NCI-H510A (cell line): Measurements from ENCODE around the gene DISP2.

Experiments
- DNase-seq: peaks from one replicate; lab custom pipeline; 2025; lab: John Stamatoyannopoulos, UW

Gene DISP2

DNA sequence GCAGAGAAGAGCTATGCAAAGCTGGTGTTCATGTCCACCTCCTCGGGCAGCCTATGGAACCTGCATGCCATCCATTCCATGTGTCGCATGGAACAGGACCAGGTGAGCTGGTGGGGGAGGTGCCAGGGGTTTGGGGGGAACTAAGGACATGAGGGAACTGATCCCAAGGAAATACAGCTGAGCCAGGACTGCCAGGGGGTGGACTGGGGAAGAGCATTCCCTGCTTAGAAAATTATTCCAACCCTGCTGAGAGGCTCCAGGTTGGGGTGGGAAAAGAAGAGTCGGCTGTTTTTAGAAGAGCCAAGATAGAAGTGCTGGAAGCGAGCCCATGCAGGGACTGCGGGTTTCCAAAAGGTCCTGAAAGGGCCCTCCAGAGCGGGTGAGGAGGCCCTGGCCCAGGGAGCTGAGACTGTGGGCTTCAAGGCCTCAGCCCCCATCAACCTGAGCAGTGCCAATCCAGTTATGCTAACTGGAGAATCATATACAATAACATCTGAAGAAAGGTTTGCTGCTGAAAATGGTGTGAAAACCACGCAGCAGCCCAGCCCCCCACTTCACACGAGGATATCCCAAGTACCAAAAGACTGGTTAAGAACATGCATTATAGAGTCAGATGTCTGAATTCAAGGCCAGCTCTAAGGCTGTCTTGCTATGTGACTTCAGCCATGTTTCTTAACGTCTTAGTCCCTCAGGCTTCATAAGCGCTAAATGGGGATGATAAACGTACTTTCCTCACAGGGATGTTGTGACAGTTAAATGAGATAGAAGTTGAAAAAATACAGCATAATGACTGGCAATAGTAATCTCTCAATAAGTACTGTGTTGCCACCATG lies 7.8 kb downstream of the DISP2 start:
- DNase-seq = no peak

DNA sequence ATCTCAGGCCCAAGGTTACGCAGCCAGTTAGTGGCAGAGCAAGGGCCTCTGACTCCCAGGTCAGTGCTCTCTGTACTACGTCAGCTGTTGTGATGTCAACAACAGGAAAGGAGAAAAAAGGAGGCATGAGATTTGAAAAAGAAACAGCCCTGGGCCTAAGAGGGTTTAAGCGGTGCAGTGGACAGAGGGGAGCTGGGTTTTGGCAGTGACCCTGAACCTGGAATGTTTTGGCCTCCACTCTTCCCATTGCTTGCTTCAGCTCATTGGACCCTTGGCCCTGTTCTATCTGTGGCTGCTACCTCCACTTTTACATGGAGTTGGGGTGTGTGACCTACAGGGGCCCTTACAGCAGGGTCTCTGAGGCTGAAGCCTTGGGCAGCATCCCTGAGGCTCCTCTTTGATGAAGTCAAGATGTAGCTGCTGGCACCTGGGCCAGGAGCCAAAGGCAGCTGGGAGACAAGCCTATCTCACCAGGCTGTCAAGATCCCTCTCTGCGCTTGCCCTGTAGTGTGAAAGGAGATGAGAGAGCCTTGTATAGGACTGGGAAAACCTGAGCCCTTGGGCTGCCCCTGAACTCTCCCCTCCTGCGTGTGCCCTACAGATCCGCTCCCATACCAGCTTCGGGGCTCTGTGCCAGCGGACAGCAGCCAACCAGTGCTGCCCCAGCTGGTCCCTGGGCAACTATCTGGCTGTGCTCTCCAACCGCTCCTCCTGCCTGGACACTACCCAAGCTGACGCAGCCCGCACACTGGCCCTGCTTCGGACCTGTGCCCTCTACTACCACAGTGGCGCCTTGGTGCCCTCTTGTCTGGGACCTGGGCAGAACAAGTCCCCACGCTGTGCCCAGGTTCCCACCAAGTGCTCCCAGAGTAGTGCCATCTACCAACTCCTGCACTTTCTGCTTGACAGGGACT lies 8.7 kb downstream of the DISP2 start:
- DNase-seq = no peak

DNA sequence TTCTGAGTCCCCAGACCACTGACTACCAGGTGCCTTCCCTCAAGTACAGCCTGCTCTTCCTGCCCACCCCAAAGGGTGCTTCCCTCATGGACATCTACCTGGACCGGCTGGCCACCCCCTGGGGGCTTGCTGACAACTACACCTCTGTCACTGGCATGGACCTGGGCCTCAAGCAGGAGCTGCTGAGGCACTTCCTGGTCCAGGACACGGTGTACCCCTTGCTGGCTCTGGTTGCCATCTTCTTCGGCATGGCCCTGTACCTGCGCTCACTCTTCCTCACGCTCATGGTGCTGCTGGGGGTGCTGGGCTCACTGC lies 9.3 kb downstream of the DISP2 start:
- DNase-seq = no peak

DNA sequence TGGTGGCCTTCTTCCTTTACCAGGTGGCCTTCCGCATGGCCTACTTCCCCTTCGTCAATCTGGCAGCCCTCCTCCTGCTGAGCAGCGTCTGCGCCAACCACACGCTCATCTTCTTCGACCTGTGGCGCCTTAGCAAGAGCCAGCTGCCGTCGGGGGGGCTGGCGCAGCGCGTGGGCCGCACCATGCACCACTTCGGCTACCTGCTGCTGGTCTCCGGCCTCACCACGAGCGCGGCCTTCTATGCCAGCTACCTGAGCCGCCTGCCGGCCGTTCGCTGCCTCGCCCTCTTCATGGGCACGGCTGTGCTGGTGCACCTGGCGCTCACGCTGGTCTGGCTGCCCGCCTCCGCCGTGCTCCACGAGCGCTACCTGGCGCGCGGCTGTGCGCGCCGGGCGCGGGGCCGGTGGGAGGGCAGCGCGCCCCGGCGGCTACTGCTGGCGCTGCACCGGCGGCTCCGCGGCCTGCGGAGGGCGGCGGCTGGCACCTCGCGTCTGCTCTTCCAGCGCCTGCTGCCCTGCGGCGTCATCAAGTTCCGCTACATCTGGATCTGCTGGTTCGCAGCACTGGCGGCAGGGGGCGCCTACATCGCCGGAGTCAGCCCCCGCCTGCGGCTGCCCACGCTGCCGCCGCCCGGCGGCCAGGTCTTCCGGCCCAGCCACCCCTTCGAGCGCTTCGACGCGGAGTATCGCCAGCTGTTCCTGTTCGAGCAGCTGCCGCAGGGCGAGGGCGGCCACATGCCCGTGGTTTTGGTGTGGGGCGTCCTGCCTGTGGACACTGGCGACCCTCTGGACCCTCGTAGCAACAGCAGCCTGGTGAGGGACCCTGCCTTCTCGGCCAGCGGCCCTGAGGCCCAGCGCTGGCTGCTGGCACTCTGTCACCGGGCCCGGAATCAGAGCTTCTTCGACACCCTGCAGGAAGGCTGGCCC lies 9.9 kb downstream of the DISP2 start:
- DNase-seq = no peak

DNA sequence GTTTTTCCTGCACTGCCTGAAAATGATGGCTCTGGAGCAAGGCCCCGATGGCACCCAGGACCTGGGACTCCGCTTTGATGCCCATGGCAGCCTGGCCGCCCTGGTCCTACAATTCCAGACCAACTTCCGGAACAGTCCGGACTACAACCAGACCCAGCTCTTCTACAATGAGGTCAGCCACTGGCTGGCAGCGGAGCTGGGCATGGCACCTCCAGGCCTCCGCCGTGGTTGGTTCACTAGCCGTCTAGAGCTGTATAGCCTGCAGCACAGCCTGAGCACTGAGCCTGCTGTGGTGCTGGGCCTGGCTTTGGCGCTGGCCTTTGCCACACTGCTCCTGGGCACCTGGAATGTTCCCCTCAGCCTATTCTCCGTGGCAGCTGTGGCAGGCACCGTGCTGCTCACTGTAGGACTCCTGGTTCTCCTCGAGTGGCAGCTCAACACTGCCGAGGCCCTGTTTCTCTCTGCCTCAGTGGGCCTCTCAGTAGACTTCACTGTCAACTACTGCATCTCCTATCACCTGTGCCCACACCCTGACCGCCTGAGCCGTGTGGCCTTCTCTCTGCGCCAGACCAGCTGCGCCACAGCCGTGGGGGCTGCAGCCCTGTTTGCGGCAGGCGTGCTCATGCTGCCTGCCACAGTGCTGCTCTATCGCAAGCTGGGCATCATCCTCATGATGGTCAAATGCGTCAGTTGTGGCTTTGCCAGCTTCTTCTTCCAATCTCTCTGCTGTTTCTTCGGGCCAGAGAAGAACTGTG lies 10.9 kb downstream of the DISP2 start:
- no peak for DNase-seq

DNA sequence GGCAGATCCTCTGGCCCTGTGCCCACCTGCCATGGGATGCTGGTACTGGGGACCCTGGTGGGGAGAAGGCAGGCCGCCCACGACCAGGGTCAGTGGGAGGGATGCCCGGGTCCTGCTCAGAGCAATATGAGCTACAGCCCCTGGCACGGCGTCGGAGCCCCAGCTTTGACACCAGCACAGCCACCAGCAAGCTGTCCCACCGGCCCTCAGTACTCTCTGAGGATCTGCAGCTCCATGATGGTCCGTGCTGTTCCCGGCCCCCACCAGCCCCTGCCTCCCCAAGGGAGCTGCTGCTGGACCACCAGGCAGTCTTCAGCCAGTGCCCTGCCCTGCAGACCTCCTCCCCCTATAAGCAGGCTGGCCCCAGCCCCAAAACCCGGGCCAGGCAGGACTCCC lies 11.5 kb downstream of the DISP2 start:
- DNase-seq = no peak

DNA sequence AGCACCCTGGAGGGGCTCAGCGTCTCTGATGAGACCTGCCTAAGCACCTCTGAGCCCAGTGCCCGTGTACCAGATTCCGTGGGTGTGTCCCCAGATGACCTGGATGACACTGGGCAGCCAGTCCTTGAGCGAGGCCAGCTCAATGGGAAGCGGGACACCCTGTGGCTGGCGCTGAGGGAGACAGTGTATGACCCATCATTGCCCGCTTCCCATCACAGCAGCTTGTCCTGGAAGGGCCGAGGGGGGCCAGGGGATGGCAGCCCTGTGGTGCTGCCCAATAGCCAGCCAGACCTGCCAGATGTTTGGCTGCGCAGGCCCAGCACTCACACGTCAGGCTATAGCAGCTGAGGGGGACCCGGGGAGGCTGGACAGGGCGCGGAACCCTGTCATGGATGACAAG lies 12.0 kb downstream of the DISP2 start:
- no peak for DNase-seq

DNA sequence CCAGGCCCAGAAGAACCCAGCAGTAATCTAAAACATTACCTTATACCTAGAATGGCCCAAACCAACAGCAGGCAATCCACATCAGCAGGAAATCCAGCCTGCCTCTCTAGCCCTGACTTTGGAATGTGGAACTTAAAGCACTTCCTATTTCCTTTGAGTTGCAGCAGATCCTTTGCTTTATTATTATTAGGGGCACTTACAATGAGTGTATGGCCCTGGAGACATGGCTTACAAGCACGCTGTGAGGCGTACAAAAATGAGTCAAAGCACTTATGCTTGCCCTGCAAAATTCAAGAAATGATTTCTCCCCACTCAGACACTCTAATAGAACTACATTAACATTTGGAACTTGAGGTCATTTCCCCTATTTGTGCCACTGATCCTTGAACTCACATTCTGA lies 15.0 kb downstream of the DISP2 start:
- DNase-seq = no peak

DNA sequence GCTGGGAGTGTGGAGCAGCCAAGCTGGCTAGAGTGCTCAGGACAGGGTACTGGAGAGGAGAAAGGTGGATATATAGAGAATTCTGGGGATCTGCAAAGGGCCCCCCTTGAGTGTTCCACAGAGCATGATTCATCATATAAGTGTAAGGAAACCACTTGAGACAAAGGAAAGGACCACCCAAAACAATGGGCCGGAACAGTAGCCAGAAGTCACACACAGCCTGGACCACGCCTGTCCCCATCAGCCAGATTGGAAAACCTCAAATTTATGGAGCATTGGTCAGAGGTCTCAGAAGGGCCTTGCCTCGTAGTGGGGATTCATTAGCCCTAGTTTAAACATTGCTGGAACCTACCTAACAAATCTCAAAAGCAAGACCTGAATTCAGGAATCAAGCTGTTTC lies 19.6 kb downstream of the DISP2 start:
- no peak for DNase-seq

DNA sequence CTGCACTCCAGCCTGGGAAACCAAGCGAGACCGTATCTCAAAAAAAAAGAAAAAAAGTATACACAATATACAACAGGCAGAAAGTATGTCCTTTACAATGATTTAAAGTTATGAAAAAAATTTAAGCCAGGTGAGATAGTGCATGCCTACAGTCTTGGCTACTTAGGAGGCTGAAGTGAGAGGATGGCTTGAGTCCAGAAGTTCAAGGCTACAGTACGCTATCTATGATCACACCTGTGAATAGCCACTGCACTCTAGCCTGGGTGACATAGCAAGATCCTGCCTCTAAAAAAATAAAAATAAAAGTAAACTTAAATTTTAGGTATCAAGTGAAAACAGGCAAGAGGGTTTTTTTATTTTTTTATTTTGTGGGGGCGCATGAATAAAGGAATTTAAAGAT lies 21.4 kb downstream of the DISP2 start:
- DNase-seq = no peak

DNA sequence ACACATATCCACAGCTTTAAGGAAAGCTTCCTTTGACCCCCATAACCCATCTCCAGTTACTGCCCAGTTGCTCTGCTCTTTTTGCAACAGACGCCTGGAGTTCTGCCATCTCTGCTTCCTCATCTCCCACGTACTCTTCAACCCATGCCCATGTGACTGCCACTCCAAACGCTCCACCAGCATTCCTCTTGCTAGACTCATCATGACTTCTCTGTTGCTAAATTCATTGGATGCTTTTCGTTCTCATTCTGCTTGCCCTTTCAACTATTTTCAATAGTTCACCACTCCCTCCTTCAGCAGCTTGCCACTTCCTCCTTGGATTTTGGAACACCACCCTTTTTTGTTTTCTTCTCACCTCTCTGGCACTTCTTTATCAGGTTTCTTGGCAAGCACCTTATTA lies 21.8 kb downstream of the DISP2 start:
- DNase-seq = no peak

DNA sequence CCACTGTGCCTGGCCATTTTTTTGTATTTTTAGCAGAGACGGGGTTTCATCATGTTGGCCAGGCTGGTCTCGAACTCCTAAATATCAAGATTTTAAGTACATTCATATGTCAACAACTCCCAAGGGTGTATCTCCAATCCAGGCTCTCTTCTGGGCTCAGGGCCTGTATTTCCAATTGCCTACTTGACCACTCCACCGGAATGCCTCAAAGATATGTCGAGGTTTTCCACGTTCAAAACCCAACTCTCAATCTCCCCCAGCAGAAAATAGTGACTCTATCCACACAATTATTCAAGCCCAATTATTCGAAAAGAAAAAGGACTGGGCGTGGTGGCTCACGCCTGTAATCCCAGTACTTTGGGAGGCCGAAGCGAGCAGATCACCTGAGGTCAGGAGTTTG lies 22.6 kb downstream of the DISP2 start:
- no peak for DNase-seq

DNA sequence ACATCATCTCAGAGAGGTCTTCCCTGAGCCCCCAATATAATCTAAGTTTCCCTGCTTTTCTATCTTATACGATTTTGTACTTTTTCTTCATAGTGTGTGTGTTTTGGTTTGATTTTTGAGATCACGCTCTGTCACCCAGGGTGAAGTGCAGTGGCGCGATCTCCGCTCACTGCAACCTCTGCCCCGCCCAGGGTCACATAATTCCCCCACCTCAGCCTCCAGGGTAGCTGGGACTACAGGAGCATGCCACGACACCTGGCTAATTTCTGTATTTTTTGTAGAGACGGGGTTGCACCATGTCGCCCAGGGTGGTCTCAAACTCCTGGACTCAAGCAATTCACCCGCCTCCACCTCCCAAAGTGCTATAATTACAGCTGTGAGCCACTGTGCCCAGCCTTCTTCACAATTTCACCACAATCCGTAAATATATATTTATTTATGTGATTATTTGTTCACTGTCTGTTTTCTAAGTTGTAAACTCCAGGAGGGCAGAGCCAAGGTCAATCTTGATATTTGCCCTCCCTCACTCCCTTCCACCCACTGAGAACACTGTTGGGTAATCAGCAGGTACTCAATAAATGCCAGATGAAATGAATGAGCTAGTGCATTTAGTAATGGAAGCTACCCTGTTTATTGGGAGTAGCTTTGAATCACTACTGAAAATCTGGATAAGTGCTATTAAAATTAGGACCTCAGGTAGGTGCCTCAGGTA lies 24.0 kb downstream of the DISP2 start:
- DNase-seq = no peak

DNA sequence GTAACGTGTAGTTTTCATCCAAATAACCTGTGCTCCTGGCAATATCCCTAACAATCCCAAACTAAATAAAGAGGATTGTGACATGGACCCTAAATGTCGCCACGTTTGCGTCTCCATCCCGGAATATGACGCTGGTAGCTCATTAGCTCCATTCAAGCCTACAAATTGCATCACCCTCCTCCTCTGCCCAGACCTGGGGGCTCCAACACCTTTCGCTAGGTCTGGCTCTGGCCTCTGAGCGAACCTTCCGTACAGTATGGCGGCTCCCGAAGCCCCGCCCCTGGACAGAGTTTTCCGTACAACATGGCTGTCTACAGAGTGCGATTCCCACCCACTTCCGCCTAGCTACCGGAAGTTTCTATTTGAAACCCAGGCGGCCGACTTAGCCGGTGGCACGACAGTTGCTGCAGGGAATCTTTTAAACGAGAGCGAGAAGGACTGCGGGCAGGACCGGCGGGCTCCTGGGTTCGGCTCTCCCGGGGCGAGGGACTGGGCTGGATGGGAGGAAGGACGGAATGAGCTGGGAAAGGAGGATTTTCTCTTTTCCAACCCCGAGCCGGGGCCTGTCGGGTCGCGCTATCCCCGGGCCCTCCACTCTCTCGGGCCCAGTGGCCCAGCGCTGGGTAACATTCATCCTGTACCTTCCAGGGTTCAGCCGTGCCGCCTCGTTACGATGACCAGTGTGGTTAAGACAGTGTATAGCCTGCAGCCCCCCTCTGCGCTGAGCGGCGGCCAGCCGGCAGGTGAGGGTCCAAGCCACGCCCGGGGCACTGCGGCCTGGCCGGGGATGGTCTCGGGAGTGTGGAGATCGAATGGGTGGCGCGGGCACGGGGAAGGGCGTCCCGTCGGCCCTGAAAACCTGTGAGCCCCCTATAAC lies 24.8 kb downstream of the DISP2 start, which contains the start of gene KNSTRN:
TSS of gene KNSTRN (plus strand) at position 142 of the 877 bp plus-strand sequence. CDS start at position 257, 115 bp downstream.
- DNase-seq = peak; percentile 82

DNA sequence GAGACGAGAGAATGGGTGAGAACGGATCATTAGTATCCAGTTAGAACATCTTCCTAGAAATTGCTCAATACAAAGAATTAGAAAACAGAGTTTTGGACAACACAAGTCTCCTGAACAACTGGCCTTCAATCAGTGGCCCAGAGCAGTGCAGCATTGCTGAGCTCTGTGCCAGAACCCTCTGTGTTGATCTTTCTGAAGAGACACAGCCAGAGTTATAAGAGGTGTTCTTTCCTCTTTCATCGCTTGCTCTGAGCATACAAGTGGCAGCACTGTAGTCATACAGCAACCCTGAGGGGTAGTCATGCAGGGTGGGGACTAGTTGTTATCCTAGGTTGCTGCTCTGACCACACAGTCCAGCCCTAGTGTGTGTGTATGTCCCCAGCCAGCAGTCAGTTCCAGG lies 28.5 kb downstream of the DISP2 start:
- DNase-seq = no peak

DNA sequence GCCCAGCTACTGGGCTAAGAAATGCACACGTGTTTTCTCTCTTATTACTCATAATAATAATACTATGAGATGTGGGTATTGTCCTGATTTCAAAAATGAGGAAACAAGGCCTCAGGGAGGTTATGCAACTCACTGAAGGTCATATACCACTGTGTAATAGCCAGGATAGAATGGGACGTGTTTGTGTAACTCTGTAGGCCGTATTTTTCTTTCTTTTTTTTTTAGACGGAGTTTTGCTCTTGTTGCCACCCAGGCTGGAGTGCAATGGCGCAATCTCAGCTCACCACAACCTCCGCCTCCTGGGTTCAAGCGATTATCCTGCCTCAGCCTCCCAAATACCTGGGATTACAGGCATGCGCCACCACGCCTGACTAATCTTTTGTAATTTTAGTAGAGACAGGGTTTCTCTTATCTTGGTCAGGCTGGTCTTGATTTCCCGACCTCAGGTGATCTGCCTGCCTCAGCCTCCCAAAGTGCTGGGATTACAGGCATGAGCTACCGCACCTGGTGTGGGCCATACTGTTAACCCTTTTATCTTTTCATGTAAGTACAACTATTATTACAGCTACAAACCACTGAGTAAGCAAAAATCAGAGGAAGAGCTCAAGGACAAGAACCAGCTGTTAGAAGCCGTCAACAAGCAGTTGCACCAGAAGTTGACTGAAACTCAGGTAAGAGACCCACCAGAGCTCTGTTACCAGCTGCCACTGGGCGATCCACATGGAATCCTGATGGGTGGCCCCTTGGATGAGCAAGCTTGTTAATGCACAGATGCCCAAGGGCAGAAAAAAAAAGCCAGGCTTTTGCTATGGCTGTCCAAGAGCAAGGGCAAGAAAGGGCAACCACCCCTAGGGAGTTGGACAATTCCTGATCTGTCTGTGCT lies 31.2 kb downstream of the DISP2 start:
- no peak for DNase-seq

DNA sequence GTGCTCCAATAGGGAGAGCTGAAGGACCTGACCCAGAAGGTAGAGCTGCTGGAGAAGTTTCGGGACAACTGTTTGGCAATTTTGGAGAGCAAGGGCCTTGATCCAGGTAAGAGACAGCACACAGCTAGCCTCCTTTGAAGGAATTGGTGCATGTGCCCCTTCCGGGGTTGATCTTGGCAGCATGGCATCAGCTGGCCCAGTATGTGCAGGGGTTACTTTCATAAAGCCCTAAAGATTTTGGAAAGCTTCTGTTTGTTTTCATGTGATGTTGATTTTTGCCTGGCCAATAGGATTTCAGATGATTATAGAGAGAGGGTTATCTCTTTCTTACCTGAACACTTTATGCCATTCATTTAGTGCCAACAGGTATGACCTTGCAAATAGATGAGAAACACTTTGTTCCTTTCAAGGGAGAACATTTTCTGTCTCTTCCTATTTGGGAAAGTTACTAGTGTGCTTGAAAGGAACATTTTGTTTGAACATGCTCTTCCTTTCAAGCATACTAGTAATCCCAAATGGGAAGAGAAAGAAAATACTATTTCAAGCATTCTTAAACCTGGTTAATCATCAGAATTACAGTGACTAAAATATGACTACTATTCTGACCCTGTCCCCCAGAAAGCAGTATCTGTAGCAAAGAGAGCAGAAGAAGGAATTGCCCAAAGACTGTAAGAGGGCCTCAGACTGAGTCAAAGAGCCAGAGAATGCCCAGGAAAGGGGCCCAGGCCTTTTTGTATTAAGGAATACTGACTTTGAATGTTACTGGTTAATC lies 32.0 kb downstream of the DISP2 start:
- DNase-seq = no peak
